A549 (cell line): ENCODE measurements around the gene UNC5B.

Source experiments
- CBX2 ChIP-seq: fragments of 200-600 bp; sonication (generic); IDR thresholded peaks from 2 replicates; pipeline ENCODE4 v1.6.1; 2016; ENCODE audit warnings: low read depth, mild to moderate bottlenecking, borderline replicate concordance
- CTCF ChIP-seq: fragments of >200 bp; sonication (Bioruptor Twin); formaldehyde crosslinking; IDR thresholded peaks from 3 replicates; pipeline ENCODE4 v1.5.1; 2016
- EP300 ChIP-seq, 2 experiments: fragments of >200 bp; sonication (Bioruptor Twin); formaldehyde crosslinking; IDR thresholded peaks; 2 replicates in 1 of 2; 3 replicates in 1 of 2; pipeline ENCODE4 v1.6.1; 2016 to 2017
- MAZ ChIP-seq: fragments of 150-350 bp; IDR thresholded peaks from 2 replicates; pipeline ENCODE4 v1.6.1; 2014; ENCODE audit warnings: antibody characterized with exemption, low read depth, low read length, borderline replicate concordance
- MYC ChIP-seq: IDR thresholded peaks from 2 replicates; pipeline ENCODE4 v1.6.1; 2012; ENCODE audit warnings: mild to moderate bottlenecking, inconsistent platforms, low read length, improper control_type of control experiment, borderline replicate concordance
- POLR2A ChIP-seq: IDR thresholded peaks from 2 replicates; pipeline ENCODE4 v1.6.1; 2012; ENCODE audit warnings: mild to moderate bottlenecking, low read length
- RARB ChIP-seq: fragments of 250-450 bp; sonication (Bioruptor Pico); IDR thresholded peaks from 2 replicates; pipeline ENCODE4 v1.8.0; 2021; ENCODE audit warnings: mild to moderate bottlenecking, moderate library complexity
- RNF2 ChIP-seq: fragments of 200-600 bp; sonication (generic); IDR thresholded peaks from 2 replicates; pipeline ENCODE4 v1.6.1; 2016; ENCODE audit warnings: low read depth, mild to moderate bottlenecking, antibody characterized with exemption, moderate library complexity, borderline replicate concordance
- ZFP36 ChIP-seq: fragments of 450-650 bp; IDR thresholded peaks from 2 replicates; pipeline ENCODE4 v1.6.1; 2014; ENCODE audit warnings: borderline replicate concordance; ENCODE audit not compliant: partially characterized antibody

GRCh38 chr10:71345694-71346093 is 133.3 kb downstream of the UNC5B start:
- TF ChIP-seq ZFP36 (no peak), CTCF (no peak), POLR2A (no peak), RARB (CRISPR knock-in tag) (no peak), CBX2 (no peak), MAZ (no peak), EP300 (IDR thresholded peaks at IDR 0.05) (no peak), MYC (no peak), RNF2 (no peak)
